ENCODE data around the gene ATPAF2. TPM values are rescaled to one million over a fixed set of nuclear protein-coding genes. Genes with fewer than 3 reads are reported as not detected.

The ATPAF2 gene
- total and polyA plus RNA-seq, 10 donors = 25.2 to 57.1 (median 37.1) TPM

DNA sequence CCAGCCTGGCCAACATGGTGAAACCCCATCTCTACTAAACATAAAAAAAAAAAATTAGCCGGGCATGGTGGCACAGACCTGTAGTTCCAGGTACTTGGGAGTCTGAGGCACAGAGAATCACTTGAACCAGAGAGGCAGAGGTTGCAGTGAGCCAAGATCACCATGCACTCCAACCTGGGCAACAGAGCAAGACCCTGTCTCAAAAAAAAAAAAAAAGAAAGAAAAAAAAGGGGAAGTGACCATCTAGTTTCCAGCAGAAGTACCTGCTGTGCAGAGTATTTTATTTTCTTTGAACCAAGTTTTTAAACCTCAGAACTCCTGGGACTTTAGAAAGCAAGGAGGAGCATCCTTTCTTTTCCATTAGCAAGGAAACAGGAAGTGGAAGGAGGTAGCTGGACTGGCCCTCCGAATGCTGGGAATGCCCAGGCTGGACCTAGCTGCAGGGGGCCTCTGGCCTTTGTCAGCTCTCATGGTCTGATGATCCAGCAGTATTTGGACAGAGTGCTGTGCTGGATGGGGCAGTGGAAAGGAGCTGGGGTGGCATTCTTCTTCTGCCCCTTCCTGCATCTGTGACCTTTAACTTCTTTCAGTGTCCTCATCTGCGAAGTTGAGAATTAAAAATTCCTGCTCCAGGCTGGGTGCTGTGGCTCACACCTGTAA is 6.9 kb upstream of the ATPAF2 start:
- 69 to 86% (median 81%) methylated on average over 3 of the region's 3 CpGs for WGBS, 5 donors
- Histone ChIP-seq H3K4me1 (peaks cover 2 to 38% (median 12%) of the 10 kb centered on the region in 6 donors), H3K36me3 (peaks cover 0 to 55% (median 12%) of the 10 kb centered on the region in 6 donors), H3K4me3 (no peak overlapping the region), H3K9me3 (no peaks in the 10 kb centered on the region), H3K27me3 (replicated peaks in 1 of 7) (no peaks in the 10 kb centered on the region), H3K27ac (no peak overlapping the region)
- intact Hi-C loops (cut with DNase I; ENCODE audit: low total_unique reads) = no loop called here
- no peak for TF ChIP-seq POLR2AphosphoS5 (IDR thresholded peaks at IDR 0.05)
- TF ChIP-seq POLR2A (IDR thresholded peaks at IDR 0.05) = no peak
- TF ChIP-seq, protein P1, sequence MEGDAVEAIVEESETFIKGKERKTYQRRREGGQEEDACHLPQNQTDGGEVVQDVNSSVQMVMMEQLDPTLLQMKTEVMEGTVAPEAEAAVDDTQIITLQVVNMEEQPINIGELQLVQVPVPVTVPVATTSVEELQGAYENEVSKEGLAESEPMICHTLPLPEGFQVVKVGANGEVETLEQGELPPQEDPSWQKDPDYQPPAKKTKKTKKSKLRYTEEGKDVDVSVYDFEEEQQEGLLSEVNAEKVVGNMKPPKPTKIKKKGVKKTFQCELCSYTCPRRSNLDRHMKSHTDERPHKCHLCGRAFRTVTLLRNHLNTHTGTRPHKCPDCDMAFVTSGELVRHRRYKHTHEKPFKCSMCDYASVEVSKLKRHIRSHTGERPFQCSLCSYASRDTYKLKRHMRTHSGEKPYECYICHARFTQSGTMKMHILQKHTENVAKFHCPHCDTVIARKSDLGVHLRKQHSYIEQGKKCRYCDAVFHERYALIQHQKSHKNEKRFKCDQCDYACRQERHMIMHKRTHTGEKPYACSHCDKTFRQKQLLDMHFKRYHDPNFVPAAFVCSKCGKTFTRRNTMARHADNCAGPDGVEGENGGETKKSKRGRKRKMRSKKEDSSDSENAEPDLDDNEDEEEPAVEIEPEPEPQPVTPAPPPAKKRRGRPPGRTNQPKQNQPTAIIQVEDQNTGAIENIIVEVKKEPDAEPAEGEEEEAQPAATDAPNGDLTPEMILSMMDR (IDR thresholded peaks at IDR 0.05 in 8 of 11, conservative IDR thresholded peaks at IDR 0.05 in 3 of 11) = no peak
- DNase-seq = no peak

DNA sequence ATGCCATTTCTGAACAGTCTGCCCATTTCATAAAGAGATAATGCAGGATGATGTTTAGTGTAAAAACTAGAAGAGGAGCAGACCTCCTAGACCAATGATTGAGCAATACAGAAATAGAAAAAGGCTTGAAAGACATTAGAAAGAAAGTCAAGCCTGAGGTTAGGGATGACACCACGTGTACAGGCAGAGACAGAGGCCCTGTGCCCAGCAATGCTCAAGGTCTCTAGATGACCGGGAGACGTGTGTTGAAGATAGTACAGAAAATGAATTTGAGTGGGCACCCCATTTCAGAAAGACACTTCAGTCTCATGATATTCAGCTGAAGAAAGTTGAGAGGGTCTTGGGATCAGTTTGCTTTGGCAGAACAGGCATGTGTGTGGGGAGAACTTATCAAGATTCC is 5.6 kb upstream of the ATPAF2 start:
- WGBS, 5 donors = 85 to 97% (median 89%) methylated on average over 3 of the region's 3 CpGs
- Histone ChIP-seq H3K4me1 (peaks cover 10 to 50% (median 22%) of the 10 kb centered on the region in 6 donors), H3K36me3 (peaks cover 0 to 43% (median 12%) of the 10 kb centered on the region in 6 donors), H3K27me3 (replicated peaks in 1 of 7) (no peaks in the 10 kb centered on the region), H3K4me3 (no peak overlapping the region), H3K9me3 (no peaks in the 10 kb centered on the region), H3K27ac (no peak overlapping the region)
- intact Hi-C loops (cut with DNase I; ENCODE audit: low total_unique reads) = no loop called here
- TF ChIP-seq, protein P1 (IDR thresholded peaks at IDR 0.05 in 8 of 11, conservative IDR thresholded peaks at IDR 0.05 in 3 of 11) = no peak
- TF ChIP-seq POLR2AphosphoS5 (IDR thresholded peaks at IDR 0.05) (no peak), POLR2A (IDR thresholded peaks at IDR 0.05) (no peak)
- DNase-seq = no peak

DNA sequence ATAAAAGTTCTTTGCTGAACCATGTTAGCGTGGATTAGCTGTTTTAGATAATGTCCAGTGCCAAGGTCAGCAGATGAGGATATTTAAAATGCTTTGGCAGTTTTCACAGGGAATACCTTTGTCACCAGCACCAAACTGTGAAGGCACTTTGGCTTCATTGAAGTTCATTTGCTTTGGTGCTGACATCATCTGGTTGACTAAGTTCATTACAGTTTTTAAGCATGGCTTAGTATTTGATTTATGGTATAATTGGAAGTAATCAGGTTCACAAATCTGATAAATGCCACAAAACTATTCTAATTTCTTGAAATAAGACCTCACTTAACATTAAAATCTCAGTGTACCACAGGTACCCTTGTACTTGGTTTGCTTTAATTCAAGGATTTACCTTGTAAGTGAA is 4.5 kb upstream of the ATPAF2 start:
- peaks cover 10 to 52% (median 25%) of the 10 kb centered on the region in 6 donors for H3K4me1 ChIP-seq
- H3K36me3 ChIP-seq = peaks cover 0 to 35% (median 11%) of the 10 kb centered on the region in 6 donors
- no peaks in the 10 kb centered on the region for H3K27me3 ChIP-seq (replicated peaks in 1 of 7)
- 67 to 90% (median 79%) methylated on average over 1 of the region's 1 CpG for WGBS, 5 donors
- TF ChIP-seq POLR2AphosphoS5 (IDR thresholded peaks at IDR 0.05) = no peak
- no peak for TF ChIP-seq POLR2A (IDR thresholded peaks at IDR 0.05)
- TF ChIP-seq, protein P1 (IDR thresholded peaks at IDR 0.05 in 8 of 11, conservative IDR thresholded peaks at IDR 0.05 in 3 of 11) = no peak
- H3K27ac ChIP-seq = no peak overlapping the region
- no peak for DNase-seq
- H3K9me3 ChIP-seq = no peaks in the 10 kb centered on the region
- H3K4me3 ChIP-seq = no peak overlapping the region
- intact Hi-C loops (cut with DNase I; ENCODE audit: low total_unique reads) = no loop called here

DNA sequence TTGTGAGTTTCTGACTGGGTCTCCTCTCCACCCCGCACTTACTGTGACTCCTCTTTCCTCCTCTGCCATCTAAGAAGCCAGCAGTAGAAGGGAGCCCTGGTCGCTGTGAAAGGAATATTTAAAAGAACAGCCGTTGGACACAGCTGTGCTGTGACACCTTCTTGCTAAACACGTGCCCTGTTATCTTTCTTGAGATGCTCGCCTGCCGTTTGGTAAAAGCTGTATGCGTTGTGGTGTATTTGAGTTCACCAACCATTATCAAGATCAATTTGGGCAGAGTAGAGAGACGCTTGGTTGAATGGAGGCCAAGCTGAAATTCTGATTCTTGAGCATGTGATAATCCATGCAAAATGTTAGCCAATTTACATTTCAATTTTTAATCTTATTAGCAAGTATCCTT is 4.0 kb upstream of the ATPAF2 start:
- intact Hi-C loops (cut with DNase I; ENCODE audit: low total_unique reads) = no loop called here
- Histone ChIP-seq H3K9me3 (no peaks in the 10 kb centered on the region), H3K27me3 (replicated peaks in 1 of 7) (no peaks in the 10 kb centered on the region), H3K36me3 (peaks cover 0 to 32% (median 9%) of the 10 kb centered on the region in 6 donors), H3K4me1 (peaks cover 15 to 57% (median 30%) of the 10 kb centered on the region in 6 donors), H3K27ac (no peak overlapping the region), H3K4me3 (no peak overlapping the region)
- WGBS, 5 donors = 90 to 94% (median 91%) methylated on average over 8 of the region's 8 CpGs
- DNase-seq = no peak
- TF ChIP-seq, protein P1 (IDR thresholded peaks at IDR 0.05 in 8 of 11, conservative IDR thresholded peaks at IDR 0.05 in 3 of 11) = no peak
- TF ChIP-seq POLR2AphosphoS5 (IDR thresholded peaks at IDR 0.05) = no peak
- TF ChIP-seq POLR2A (IDR thresholded peaks at IDR 0.05) = no peak

Measured in spleen (tissue), 11 donors.